K562 (cell line): ENCODE results near the gene PLEKHG5. TPM values are rescaled to one million over a fixed set of nuclear protein-coding genes. Genes with fewer than 3 reads are reported as not detected.

ENCODE experiments used
- EP300 ChIP-seq: IDR thresholded peaks from 2 replicates; pipeline ENCODE4 v1.6.1; 2012; ENCODE audit warnings: low read length, improper control_type of control experiment
- ETV6 ChIP-seq, 3 experiments: fragments of 150-350 bp in 1 of 3; sonication (generic) in 1 of 3; formaldehyde crosslinking in 1 of 3; IDR thresholded peaks; 2 replicates each; pipeline versions ENCODE4 v1.6.1 to v1.8.0; 2014 to 2022; ENCODE audit warnings: borderline replicate concordance in 2 of 3, low read depth in 2 of 3, antibody characterized with exemption in 1 of 3, low read length in 1 of 3, mild to moderate bottlenecking in 1 of 3, missing genetic modification reagents in 1 of 3
- HDGF ChIP-seq: fragments of 450-650 bp; IDR thresholded peaks from 2 replicates; pipeline ENCODE4 v1.6.1; 2016
- LCOR ChIP-seq: sonication (generic); formaldehyde crosslinking; IDR thresholded peaks from 2 replicates; pipeline ENCODE4 v1.8.0; 2022; ENCODE audit warnings: mild to moderate bottlenecking, missing genetic modification reagents
- NR2F6 ChIP-seq: fragments of 450-650 bp; formaldehyde crosslinking; IDR thresholded peaks from 2 replicates; pipeline ENCODE4 v1.4.0; 2020; ENCODE audit warnings: mild to moderate bottlenecking
- RCOR1 ChIP-seq, 2 experiments: IDR thresholded peaks; 2 replicates each; pipeline ENCODE4 v1.6.1; 2012; ENCODE audit warnings: low read depth in 2 of 2, low read length in 2 of 2, borderline replicate concordance in 1 of 2, improper control_type of control experiment in 1 of 2
- ZNF12 ChIP-seq: sonication (generic); formaldehyde crosslinking; IDR thresholded peaks from 2 replicates; pipeline ENCODE4 v1.4.0; 2020; ENCODE audit warnings: mild to moderate bottlenecking, missing genetic modification reagents
- ZNF165 ChIP-seq: fragments of 250-450 bp; sonication (Bioruptor Pico); IDR thresholded peaks from 2 replicates; pipeline ENCODE4 v1.4.0; 2020; ENCODE audit warnings: borderline replicate concordance
- ZNF324 ChIP-seq: fragments of 250-450 bp; sonication (Bioruptor Pico); IDR thresholded peaks from 2 replicates; pipeline ENCODE4 v1.4.0; 2020; ENCODE audit warnings: mild to moderate bottlenecking
- ZNF589 ChIP-seq: fragments of 200-800 bp; sonication (Bioruptor generic); IDR thresholded peaks from 2 replicates; pipeline ENCODE4 v1.6.1; 2016; ENCODE audit warnings: low read depth, missing genetic modification characterization, missing compliant biosample characterization
- ZNF766 ChIP-seq: fragments of 200-800 bp; sonication (Bioruptor generic); conservative IDR thresholded peaks from 2 replicates; pipeline ENCODE4 v1.6.1; 2016; ENCODE audit warnings: missing genetic modification characterization, missing compliant biosample characterization
- polyA plus RNA-seq, 8 experiments: library from polyadenylated mRNA; depleted of rRNA in 4 of 8; stranded (reverse) in 5 of 8; unstranded in 3 of 8; fragments of >200 nt; fragmentation: Nextera tagmentation in 2 of 8; fragmentation: Illumina TruSeq in 1 of 8; extraction: Ambion mirVana in 2 of 8; extraction: Trizol in 1 of 8; gene quantifications; 2 replicates each; pipeline versions ENCODE4 v1.2.1 to v1.2.3, GENCODE V29; 2011 to 2014; ENCODE audit warnings: inconsistent platforms in 1 of 8, missing spikeins in 1 of 8
- total RNA-seq, 7 experiments: library from RNA; depleted of rRNA in 6 of 7; stranded (reverse); fragments of >200 nt in 6 of 7; fragmentation: Illumina TruSeq in 2 of 7; extraction: Trizol in 2 of 7; gene quantifications; 2 replicates each; pipeline versions ENCODE4 v1.2.1 to v1.2.3, GENCODE V29; 2011 to 2021; ENCODE audit warnings: low replicate concordance in 1 of 7
- TF ChIP-seq, protein P1 (sequence below): sonication (generic); formaldehyde crosslinking; IDR thresholded peaks from 2 replicates; pipeline ENCODE4 v1.8.1; 2023; ENCODE audit warnings: mild to moderate bottlenecking, missing genetic modification reagents
- TF ChIP-seq, protein P2 (sequence below): fragments of 450-650 bp; IDR thresholded peaks from 2 replicates; pipeline ENCODE4 v1.7.0; 2016; ENCODE audit warnings: borderline replicate concordance
- TF ChIP-seq, protein P3 (sequence below), 3 experiments: IDR thresholded peaks in 2 of 3; conservative IDR thresholded peaks in 1 of 3; 2 replicates each; pipeline ENCODE4 v1.5.1; 2011 to 2012; ENCODE audit warnings: low read length in 3 of 3, mild to moderate bottlenecking in 3 of 3, control low read depth in 2 of 3, improper control_type of control experiment in 1 of 3, inconsistent platforms in 1 of 3, low read depth in 1 of 3, mixed read lengths in 1 of 3, moderate library complexity in 1 of 3; ENCODE audit not compliant: insufficient read depth in 2 of 3
- TF ChIP-seq, protein P4 (sequence below): fragments of 150-350 bp; conservative IDR thresholded peaks from 2 replicates; pipeline ENCODE4 v1.6.1; 2014; ENCODE audit warnings: low read length
- TF ChIP-seq, protein P5 (sequence below): sonication (generic); formaldehyde crosslinking; IDR thresholded peaks from 2 replicates; pipeline ENCODE4 v1.8.1; 2023; ENCODE audit warnings: mild to moderate bottlenecking, missing genetic modification reagents

The PLEKHG5 gene
- total and polyA plus RNA-seq, 9 of the 15 experiments (the other 6 are each of a cell fraction or from before 2014, with no cell fraction given): 0.04 to 0.29 (median 0.09) TPM; not detected in 3

DNA sequence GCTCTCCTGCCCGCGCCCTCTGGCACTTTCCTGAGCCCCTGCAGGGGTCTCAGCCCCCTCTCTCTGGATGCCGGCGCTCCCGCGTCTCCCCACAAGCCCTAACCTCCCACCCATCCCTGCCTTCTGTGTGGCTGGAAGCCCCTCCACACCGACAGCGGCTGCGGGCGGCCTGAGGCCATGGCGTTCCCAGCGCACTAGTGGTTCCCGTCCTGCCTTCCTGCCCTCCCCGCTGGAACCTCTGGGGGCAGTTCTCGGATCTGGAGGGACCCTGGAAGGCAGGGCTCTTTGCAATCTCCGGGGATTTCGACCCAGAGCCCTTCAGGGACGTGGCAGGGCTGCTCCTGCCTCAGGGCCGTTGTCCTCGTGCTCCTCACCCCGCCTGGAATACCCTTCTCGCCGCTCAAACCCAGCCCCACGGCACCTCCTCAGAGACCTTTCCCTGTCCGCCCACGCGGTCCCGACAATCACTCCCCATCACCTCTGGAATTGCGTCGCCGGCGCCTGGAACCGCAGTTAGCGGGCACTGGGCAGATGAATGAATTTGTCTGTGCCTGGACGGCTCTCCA, 67.4 kb downstream of the PLEKHG5 start (continued):
- TF ChIP-seq, protein P1, sequence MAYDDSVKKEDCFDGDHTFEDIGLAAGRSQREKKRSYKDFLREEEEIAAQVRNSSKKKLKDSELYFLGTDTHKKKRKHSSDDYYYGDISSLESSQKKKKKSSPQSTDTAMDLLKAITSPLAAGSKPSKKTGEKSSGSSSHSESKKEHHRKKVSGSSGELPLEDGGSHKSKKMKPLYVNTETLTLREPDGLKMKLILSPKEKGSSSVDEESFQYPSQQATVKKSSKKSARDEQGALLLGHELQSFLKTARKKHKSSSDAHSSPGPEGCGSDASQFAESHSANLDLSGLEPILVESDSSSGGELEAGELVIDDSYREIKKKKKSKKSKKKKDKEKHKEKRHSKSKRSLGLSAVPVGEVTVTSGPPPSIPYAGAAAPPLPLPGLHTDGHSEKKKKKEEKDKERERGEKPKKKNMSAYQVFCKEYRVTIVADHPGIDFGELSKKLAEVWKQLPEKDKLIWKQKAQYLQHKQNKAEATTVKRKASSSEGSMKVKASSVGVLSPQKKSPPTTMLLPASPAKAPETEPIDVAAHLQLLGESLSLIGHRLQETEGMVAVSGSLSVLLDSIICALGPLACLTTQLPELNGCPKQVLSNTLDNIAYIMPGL: 0 out of 2 replicates have a peak, but pooled peaks have one; percentile 31
- TF ChIP-seq ETV6 (IDR thresholded peaks at IDR 0.05; ENCODE audit: borderline replicate concordance in 1 of 2, low read depth in 2 of 2, low read length in 1 of 2) (no peak), ETV6 (CRISPR knock-in tag; IDR thresholded peaks at IDR 0.05; ENCODE audit: borderline replicate concordance) (no peak), HDGF (no peak), ZNF324 (no peak), ZNF12 (CRISPR knock-in tag) (no peak), ZNF165 (CRISPR knock-in tag) (no peak), ZNF766 (no peak), LCOR (no peak), EP300 (no peak), ZNF589 (CRISPR knock-in tag) (no peak), NR2F6 (CRISPR knock-in tag) (no peak), RCOR1 (IDR thresholded peaks at IDR 0.05; ENCODE audit: borderline replicate concordance in 1 of 2, low read depth in 2 of 2, low read length in 2 of 2) (no peak)
- TF ChIP-seq, protein P2, sequence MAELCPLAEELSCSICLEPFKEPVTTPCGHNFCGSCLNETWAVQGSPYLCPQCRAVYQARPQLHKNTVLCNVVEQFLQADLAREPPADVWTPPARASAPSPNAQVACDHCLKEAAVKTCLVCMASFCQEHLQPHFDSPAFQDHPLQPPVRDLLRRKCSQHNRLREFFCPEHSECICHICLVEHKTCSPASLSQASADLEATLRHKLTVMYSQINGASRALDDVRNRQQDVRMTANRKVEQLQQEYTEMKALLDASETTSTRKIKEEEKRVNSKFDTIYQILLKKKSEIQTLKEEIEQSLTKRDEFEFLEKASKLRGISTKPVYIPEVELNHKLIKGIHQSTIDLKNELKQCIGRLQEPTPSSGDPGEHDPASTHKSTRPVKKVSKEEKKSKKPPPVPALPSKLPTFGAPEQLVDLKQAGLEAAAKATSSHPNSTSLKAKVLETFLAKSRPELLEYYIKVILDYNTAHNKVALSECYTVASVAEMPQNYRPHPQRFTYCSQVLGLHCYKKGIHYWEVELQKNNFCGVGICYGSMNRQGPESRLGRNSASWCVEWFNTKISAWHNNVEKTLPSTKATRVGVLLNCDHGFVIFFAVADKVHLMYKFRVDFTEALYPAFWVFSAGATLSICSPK: no peak
- TF ChIP-seq, protein P3, sequence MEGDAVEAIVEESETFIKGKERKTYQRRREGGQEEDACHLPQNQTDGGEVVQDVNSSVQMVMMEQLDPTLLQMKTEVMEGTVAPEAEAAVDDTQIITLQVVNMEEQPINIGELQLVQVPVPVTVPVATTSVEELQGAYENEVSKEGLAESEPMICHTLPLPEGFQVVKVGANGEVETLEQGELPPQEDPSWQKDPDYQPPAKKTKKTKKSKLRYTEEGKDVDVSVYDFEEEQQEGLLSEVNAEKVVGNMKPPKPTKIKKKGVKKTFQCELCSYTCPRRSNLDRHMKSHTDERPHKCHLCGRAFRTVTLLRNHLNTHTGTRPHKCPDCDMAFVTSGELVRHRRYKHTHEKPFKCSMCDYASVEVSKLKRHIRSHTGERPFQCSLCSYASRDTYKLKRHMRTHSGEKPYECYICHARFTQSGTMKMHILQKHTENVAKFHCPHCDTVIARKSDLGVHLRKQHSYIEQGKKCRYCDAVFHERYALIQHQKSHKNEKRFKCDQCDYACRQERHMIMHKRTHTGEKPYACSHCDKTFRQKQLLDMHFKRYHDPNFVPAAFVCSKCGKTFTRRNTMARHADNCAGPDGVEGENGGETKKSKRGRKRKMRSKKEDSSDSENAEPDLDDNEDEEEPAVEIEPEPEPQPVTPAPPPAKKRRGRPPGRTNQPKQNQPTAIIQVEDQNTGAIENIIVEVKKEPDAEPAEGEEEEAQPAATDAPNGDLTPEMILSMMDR (IDR thresholded peaks at IDR 0.05 in 2 of 3, conservative IDR thresholded peaks at IDR 0.05 in 1 of 3; ENCODE audit: insufficient read depth in 2 of 3, low read depth in 1 of 3, low read length in 3 of 3): no peak
- TF ChIP-seq, protein P4, sequence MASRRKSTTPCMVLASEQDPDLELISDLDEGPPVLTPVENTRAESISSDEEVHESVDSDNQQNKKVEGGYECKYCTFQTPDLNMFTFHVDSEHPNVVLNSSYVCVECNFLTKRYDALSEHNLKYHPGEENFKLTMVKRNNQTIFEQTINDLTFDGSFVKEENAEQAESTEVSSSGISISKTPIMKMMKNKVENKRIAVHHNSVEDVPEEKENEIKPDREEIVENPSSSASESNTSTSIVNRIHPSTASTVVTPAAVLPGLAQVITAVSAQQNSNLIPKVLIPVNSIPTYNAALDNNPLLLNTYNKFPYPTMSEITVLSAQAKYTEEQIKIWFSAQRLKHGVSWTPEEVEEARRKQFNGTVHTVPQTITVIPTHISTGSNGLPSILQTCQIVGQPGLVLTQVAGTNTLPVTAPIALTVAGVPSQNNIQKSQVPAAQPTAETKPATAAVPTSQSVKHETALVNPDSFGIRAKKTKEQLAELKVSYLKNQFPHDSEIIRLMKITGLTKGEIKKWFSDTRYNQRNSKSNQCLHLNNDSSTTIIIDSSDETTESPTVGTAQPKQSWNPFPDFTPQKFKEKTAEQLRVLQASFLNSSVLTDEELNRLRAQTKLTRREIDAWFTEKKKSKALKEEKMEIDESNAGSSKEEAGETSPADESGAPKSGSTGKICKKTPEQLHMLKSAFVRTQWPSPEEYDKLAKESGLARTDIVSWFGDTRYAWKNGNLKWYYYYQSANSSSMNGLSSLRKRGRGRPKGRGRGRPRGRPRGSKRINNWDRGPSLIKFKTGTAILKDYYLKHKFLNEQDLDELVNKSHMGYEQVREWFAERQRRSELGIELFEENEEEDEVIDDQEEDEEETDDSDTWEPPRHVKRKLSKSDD: no peak
- TF ChIP-seq, protein P5, sequence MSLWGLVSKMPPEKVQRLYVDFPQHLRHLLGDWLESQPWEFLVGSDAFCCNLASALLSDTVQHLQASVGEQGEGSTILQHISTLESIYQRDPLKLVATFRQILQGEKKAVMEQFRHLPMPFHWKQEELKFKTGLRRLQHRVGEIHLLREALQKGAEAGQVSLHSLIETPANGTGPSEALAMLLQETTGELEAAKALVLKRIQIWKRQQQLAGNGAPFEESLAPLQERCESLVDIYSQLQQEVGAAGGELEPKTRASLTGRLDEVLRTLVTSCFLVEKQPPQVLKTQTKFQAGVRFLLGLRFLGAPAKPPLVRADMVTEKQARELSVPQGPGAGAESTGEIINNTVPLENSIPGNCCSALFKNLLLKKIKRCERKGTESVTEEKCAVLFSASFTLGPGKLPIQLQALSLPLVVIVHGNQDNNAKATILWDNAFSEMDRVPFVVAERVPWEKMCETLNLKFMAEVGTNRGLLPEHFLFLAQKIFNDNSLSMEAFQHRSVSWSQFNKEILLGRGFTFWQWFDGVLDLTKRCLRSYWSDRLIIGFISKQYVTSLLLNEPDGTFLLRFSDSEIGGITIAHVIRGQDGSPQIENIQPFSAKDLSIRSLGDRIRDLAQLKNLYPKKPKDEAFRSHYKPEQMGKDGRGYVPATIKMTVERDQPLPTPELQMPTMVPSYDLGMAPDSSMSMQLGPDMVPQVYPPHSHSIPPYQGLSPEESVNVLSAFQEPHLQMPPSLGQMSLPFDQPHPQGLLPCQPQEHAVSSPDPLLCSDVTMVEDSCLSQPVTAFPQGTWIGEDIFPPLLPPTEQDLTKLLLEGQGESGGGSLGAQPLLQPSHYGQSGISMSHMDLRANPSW (CRISPR knock-in tag): 0 out of 2 replicates have a peak, but pooled peaks have one; percentile 59
